GM12872 (cell line): ENCODE measurements around the gene FOXN3.

ENCODE experiments used
- CTCF ChIP-seq: IDR thresholded peaks from 3 replicates; pipeline ENCODE4 v1.5.1; 2011; ENCODE audit warnings: low read depth, mild to moderate bottlenecking, low read length, moderate library complexity; ENCODE audit not compliant: insufficient read depth

Gene FOXN3

GRCh38 chr14:89237921-89238529 lies 179.0 kb downstream of the FOXN3 start:
- TF ChIP-seq CTCF = no peak; the same call in 2 of the 3 replicates

GRCh38 chr14:89236851-89237250 lies 180.2 kb downstream of the FOXN3 start:
- no peak for TF ChIP-seq CTCF

- TF ChIP-seq CTCF = no peak
These were observed 183.8 kb downstream of the FOXN3 start for GRCh38 chr14:89233184-89233583.

GRCh38 chr14:89232265-89233070 lies 184.6 kb downstream of the FOXN3 start:
- no peak for TF ChIP-seq CTCF

- TF ChIP-seq CTCF = no peak
These were observed 185.5 kb downstream of the FOXN3 start for GRCh38 chr14:89231426-89232113.

- no peak for TF ChIP-seq CTCF
These were observed 188.0 kb downstream of the FOXN3 start for GRCh38 chr14:89228921-89229639.

GRCh38 chr14:89227496-89227836 lies 189.6 kb downstream of the FOXN3 start:
- no peak for TF ChIP-seq CTCF
